Measurements from ENCODE around the gene PTBP1. TPM values are rescaled to one million over a fixed set of nuclear protein-coding genes. Genes with fewer than 3 reads are reported as not detected.

Gene PTBP1
- total RNA-seq, 1 experiment from 2014 or later, result 515 TPM

- DNase-seq (ENCODE audit: low read depth, low spot score) (no peak), ATAC-seq (no peak)
- no peaks in the 10 kb centered on the region for H3K27me3 ChIP-seq (ENCODE audit: control insufficient read depth, insufficient read depth, low read length)
- no peak overlapping the region for H3K4me3 ChIP-seq (ENCODE audit: low read depth in 2 of 2, low read length in 2 of 2)
- ChIA-PET POLR2A (no interaction called here), CTCF (no interaction called here)
- no peaks in the 10 kb centered on the region for H3K4me1 ChIP-seq (ENCODE audit: control insufficient read depth, insufficient read depth, low read length)
- no peaks in the 10 kb centered on the region for H3K36me3 ChIP-seq (ENCODE audit: control insufficient read depth, insufficient read depth, low read length)
- H3K27ac ChIP-seq (ENCODE audit: low read length), result no peak overlapping the region
- no peaks in the 10 kb centered on the region for H3K9me3 ChIP-seq (ENCODE audit: control insufficient read depth, insufficient read depth, low read depth, low read length)
- TF ChIP-seq SIN3A (IDR thresholded peaks at IDR 0.05; ENCODE audit: borderline replicate concordance, insufficient read depth, low read depth, low read length) (no peak), TCF7L2 (IDR thresholded peaks at IDR 0.05; ENCODE audit: low read depth, low read length) (no peak), CTCF (IDR thresholded peaks at IDR 0.05) (no peak), POLR2AphosphoS5 (IDR thresholded peaks at IDR 0.05; ENCODE audit: low read depth, low read length) (no peak)
- TF ChIP-seq, protein P1, sequence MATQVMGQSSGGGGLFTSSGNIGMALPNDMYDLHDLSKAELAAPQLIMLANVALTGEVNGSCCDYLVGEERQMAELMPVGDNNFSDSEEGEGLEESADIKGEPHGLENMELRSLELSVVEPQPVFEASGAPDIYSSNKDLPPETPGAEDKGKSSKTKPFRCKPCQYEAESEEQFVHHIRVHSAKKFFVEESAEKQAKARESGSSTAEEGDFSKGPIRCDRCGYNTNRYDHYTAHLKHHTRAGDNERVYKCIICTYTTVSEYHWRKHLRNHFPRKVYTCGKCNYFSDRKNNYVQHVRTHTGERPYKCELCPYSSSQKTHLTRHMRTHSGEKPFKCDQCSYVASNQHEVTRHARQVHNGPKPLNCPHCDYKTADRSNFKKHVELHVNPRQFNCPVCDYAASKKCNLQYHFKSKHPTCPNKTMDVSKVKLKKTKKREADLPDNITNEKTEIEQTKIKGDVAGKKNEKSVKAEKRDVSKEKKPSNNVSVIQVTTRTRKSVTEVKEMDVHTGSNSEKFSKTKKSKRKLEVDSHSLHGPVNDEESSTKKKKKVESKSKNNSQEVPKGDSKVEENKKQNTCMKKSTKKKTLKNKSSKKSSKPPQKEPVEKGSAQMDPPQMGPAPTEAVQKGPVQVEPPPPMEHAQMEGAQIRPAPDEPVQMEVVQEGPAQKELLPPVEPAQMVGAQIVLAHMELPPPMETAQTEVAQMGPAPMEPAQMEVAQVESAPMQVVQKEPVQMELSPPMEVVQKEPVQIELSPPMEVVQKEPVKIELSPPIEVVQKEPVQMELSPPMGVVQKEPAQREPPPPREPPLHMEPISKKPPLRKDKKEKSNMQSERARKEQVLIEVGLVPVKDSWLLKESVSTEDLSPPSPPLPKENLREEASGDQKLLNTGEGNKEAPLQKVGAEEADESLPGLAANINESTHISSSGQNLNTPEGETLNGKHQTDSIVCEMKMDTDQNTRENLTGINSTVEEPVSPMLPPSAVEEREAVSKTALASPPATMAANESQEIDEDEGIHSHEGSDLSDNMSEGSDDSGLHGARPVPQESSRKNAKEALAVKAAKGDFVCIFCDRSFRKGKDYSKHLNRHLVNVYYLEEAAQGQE (IDR thresholded peaks at IDR 0.05; ENCODE audit: insufficient read depth in 1 of 2, low read depth in 2 of 2, low read length in 1 of 2), result no peak
- intact Hi-C loops (cut with micrococcal nuclease; ENCODE audit: unreplicated experiment) (no loop called here), in situ Hi-C loops (cut with HindIII; ENCODE audit: low pct_unique_long_range_greater_than_20kb, low sequenced_read_pairs) (no loop called here)
- no TSS peak for BruUV-seq (replicated peaks)
Measured at GRCh38 chr19:764301-764700, 33.0 kb upstream of the PTBP1 start.

- H3K36me3 ChIP-seq (ENCODE audit: control insufficient read depth, insufficient read depth, low read length), result no peaks in the 10 kb centered on the region
- no peak overlapping the region for H3K4me3 ChIP-seq (ENCODE audit: low read depth in 2 of 2, low read length in 2 of 2)
- ChIA-PET CTCF (no interaction called here), POLR2A (interaction anchor here (0.7 kb wide), 1 partner anchor 141 kb away, joined by 4 read pairs; no protein-coding TSS in a partner anchor)
- H3K9me3 ChIP-seq (ENCODE audit: control insufficient read depth, insufficient read depth, low read depth, low read length), result no peaks in the 10 kb centered on the region
- no peak overlapping the region for H3K27ac ChIP-seq (ENCODE audit: low read length)
- in situ Hi-C loops (cut with HindIII; ENCODE audit: low pct_unique_long_range_greater_than_20kb, low sequenced_read_pairs), result no loop called here
- TF ChIP-seq SIN3A (IDR thresholded peaks at IDR 0.05; ENCODE audit: borderline replicate concordance, insufficient read depth, low read depth, low read length), result no peak
- TF ChIP-seq, protein P1 (IDR thresholded peaks at IDR 0.05; ENCODE audit: insufficient read depth in 1 of 2, low read depth in 2 of 2, low read length in 1 of 2), result no peak
- no peak for TF ChIP-seq TCF7L2 (IDR thresholded peaks at IDR 0.05; ENCODE audit: low read depth, low read length)
- no peak for TF ChIP-seq POLR2AphosphoS5 (IDR thresholded peaks at IDR 0.05; ENCODE audit: low read depth, low read length)
- TF ChIP-seq CTCF (IDR thresholded peaks at IDR 0.05), result no peak
- H3K27me3 ChIP-seq (ENCODE audit: control insufficient read depth, insufficient read depth, low read length), result no peaks in the 10 kb centered on the region
- no TSS peak for BruUV-seq (replicated peaks)
- ATAC-seq, result no peak
- intact Hi-C loops (cut with micrococcal nuclease; ENCODE audit: unreplicated experiment), result no loop called here
- no peaks in the 10 kb centered on the region for H3K4me1 ChIP-seq (ENCODE audit: control insufficient read depth, insufficient read depth, low read length)
- no peak for DNase-seq (ENCODE audit: low read depth, low spot score)
Measured at GRCh38 chr19:765179-765738, 32.0 kb upstream of the PTBP1 start.

Data from Panc1 (cell line).